Activated CD4-positive, alpha-beta memory T cell treated with anti-CD3 and anti-CD28 coated beads for 36 hours (primary cell): ENCODE measurements around the gene MAGEA9B. TPM values are rescaled to one million over a fixed set of nuclear protein-coding genes. Genes with fewer than 3 reads are reported as not detected.
"Not testable (repeated sequence)": the region's sequence is repeated elsewhere in the genome, so short reads cannot be mapped to it uniquely, and the experiment has no call there.

Experiments
- CTCF ChIA-PET: fragments of 350-600 bp; sonication (Branson Sonifier 250); formaldehyde crosslinking; loops from one replicate; lab custom pipeline; 2021; ENCODE audit warnings: antibody characterized with exemption, inconsistent platforms; lab: Charles Lee
- POLR2A ChIA-PET: fragments of 350-600 bp; sonication (Branson Sonifier 250); formaldehyde crosslinking; loops from one replicate; lab custom pipeline; 2021; ENCODE audit warnings: antibody characterized with exemption; lab: Charles Lee
- DNase-seq: peaks from one replicate; pipeline ENCODE4 v3.0.0-alpha.2; 2020
- H3K27ac Mint-ChIP-seq: one replicate; pipeline ENCODE4 v1.8.0; 2021; ENCODE audit warnings: mixed read lengths
- H3K27me3 Mint-ChIP-seq: one replicate; pipeline ENCODE4 v1.8.0; 2021; ENCODE audit warnings: mixed read lengths
- H3K36me3 Mint-ChIP-seq: one replicate; pipeline ENCODE4 v1.8.0; 2021; ENCODE audit warnings: mixed read lengths
- H3K4me1 Mint-ChIP-seq: one replicate; pipeline ENCODE4 v1.8.0; 2021; ENCODE audit warnings: low read depth, mixed read lengths
- H3K4me3 Mint-ChIP-seq: one replicate; pipeline ENCODE4 v1.8.0; 2021; ENCODE audit warnings: mild to moderate bottlenecking, mixed read lengths
- H3K9me3 Mint-ChIP-seq: one replicate; pipeline ENCODE4 v1.8.0; 2021; ENCODE audit warnings: mixed read lengths
- intact Hi-C: fragments of 100-400 bp; cut with micrococcal nuclease; formaldehyde crosslinking; loops from one replicate; pipeline ENCODE4 v1.15.1; 2023
- total RNA-seq, 2 experiments: library from RNA; stranded (reverse); gene quantifications; one replicate each; pipeline ENCODE4 v1.2.3, GENCODE V29; 2021

The MAGEA9B gene
- total RNA-seq, 2 experiments from 2014 or later = not detected

DNA sequence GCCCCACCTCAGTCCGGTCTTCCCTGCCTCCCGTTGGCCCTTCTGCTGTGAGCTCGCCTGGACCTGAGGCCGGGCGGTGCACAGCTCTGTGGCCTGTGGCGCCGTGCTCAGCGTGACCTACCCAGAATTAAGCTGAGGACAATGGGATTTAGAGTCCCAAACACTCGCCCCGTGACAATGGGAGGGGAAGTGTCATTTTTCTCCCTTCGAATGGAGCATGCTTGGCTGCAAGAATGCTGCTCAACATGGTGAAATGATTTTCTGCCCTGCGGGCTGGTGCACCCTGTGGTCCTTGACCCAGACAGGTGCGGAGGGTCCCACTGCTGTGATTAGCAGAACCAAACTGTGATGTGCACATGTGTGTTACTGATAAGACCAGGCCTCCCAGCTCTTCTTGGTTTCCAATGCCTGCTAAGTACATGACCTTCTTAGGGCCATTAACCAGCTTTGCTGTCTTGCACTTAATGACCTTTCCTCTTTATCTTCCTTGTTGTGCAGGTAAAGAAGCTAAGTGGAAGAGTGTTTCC, 45.7 kb downstream of the MAGEA9B start:
- DNase-seq = no peak
- H3K4me1 Mint-ChIP-seq = peaks cover 3% of the 10 kb centered on the region
- intact Hi-C loops = no loop called here
- H3K27ac Mint-ChIP-seq = peak overlapping the region; percentile 98
- ChIA-PET POLR2A (interaction anchor here (2.2 to 3.6 kb wide), 2 partner anchors 37 to 397 kb away, joined by 5 to 31 read pairs; partner anchors contain the start of genes EOLA2 and IDS), CTCF (interaction anchor here (0.6 to 1.1 kb wide), 3 partner anchors 11 to 29 kb away, joined by 3 to 4 read pairs (median 3); no protein-coding TSS in a partner anchor)
- no peaks in the 10 kb centered on the region for H3K27me3 Mint-ChIP-seq
- peak overlapping the region; percentile 86 for H3K4me3 Mint-ChIP-seq
- no peaks in the 10 kb centered on the region for H3K36me3 Mint-ChIP-seq
- H3K9me3 Mint-ChIP-seq = no peaks in the 10 kb centered on the region

DNA sequence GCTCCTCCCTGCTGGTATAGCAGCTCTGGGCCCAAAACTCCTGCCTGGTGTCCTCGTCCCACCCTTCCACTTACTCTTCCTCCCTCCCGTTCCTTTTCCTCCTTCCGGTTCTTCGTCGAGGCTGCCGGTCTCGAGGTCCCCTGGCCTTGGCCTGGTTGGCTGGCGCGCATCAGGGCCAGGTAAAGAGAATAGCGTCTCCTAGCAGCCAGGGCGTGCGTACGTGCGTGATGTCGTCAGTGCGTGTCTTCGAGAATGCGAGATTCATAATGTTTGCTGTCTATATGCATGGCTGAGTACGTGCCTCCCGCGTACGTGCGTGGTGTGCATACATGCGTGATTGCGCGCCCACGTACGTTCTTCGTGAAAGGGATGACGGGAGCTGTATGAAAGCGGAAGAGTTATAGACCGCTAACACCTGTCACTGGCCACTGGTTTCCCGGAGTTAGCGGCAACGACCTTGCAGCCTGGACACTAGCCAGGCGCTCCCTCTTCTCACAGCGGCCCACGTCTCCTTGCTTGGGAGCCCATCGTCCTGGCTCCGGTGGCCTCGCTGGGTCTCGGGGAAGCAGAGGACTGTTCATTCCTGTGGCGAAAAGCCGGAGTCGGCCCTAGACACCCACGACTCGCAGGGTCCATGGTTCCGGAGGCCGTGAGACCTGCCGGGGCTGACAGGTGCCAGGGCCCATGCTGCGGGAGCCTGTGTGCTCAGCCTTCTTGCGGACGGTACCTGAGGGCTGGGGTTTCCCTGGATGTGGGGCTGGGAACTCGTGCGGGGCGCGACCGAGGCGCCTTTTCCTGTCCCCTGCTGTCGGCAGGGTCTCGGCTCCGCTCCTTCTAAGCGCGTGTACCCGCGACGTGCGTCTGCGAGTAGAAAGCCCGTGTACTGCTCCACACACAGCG, 46.4 kb downstream of the MAGEA9B start, which contains the start of gene EOLA1:
Gene EOLA1 (plus strand): TSS at position 392 of the 900 bp plus-strand sequence. CDS start 4,619 bp downstream, outside the sequence.
- Mint-ChIP-seq H3K4me3 (peak within 1 kb of the TSS; percentile 86), H3K27ac (peak within 1 kb of the TSS; percentile 98), H3K36me3 (no peaks in the 10 kb centered on the region), H3K9me3 (no peaks in the 10 kb centered on the region), H3K27me3 (no peaks in the 10 kb centered on the region), H3K4me1 (peaks cover 3% of the 10 kb centered on the region)
- intact Hi-C loops = loop anchor here (1.0 kb wide), 1 partner anchor 37 kb away; no protein-coding TSS in a partner anchor
- ChIA-PET CTCF (interaction anchor here (0.6 to 2.6 kb wide), 9 partner anchors 10 to 107 kb away, joined by 3 to 16 read pairs (median 3); partner anchors contain the start of gene IDS), POLR2A (interaction anchor here (0.6 to 3.6 kb wide), 6 partner anchors 12 to 398 kb away, joined by 3 to 31 read pairs (median 4); partner anchors contain the start of genes EOLA2 and IDS)
- DNase-seq = peak; percentile 93

DNA sequence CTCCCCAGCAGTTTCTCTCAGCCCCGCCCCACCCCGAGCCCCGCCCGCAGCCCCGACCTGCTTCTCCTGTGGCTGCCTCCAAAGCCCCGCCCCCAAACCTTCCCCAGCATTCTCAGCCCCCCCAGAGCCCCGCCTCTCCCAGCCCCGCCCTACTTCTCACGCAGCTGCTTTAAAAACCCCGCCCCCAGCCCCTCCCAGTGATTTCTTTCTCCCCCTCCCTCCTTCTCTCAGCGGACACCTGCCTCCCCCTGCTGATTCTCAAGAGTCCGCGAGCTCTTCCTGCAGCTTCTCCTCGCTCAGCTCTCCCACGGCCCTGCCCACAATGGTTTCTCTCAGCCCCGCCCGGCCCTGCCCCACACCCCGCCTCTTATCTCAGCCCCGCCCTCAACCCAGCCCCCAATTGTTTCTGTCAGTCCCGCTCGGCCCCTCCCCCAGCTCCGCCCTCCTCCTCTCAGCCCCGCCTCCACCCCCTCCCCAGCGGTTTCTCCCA, 47.1 kb downstream of the MAGEA9B start:
- H3K27ac Mint-ChIP-seq = peak overlapping the region; percentile 98
- peak; percentile 93 for DNase-seq
- peak overlapping the region; percentile 86 for H3K4me3 Mint-ChIP-seq
- no peaks in the 10 kb centered on the region for H3K36me3 Mint-ChIP-seq
- peaks cover 3% of the 10 kb centered on the region for H3K4me1 Mint-ChIP-seq
- ChIA-PET POLR2A (interaction anchor here (0.7 to 3.6 kb wide), 5 partner anchors 12 to 398 kb away, joined by 3 to 31 read pairs (median 3); partner anchors contain the start of genes EOLA2 and IDS), CTCF (interaction anchor here (1.0 to 2.6 kb wide), 7 partner anchors 12 to 108 kb away, joined by 3 to 16 read pairs (median 3); partner anchors contain the start of gene IDS)
- no peaks in the 10 kb centered on the region for H3K9me3 Mint-ChIP-seq
- intact Hi-C loops = loop anchor here (1.0 kb wide), 1 partner anchor 36 kb away; no protein-coding TSS in a partner anchor
- no peaks in the 10 kb centered on the region for H3K27me3 Mint-ChIP-seq

DNA sequence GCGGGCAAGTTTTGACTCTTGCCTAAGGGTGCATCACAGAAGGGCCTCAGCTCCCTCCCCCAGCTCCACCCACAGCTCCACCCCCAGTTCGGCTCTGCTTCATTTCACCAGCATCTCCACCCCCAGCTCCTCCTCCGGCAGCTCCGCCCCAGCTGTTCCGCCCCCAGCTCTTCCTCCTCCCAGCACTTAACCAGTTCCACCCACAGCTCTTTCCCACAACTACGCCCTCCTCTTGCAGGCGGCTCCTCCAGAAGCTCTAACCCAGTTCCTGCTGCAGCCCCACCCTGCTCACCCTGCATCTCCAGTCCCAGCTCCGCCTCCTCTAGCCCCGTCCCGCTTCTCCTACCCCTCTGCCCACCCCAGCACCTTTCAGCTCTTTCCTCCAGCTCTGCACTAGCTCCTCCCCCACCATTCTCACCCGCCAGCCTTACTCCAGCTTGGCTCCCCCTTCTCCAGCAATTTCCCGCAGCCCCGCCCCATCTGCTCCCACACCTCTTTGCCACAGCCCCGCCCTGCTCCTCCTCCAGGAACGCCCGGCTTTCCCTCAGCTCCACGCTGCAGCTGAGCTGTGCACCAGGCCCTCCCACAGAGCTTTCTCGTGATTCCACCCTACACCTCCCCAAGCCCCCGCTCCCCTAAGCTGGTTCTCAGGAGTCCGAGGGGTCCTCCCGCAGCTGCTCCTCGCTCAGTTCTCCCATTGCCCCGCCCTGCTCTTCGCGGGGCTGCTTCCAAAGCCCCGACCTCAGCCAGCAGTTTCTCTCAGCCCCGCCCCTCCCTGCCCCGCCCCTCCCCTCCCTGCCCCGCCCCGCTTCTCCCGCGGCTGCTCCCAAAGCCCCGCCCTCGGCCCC, 47.8 kb downstream of the MAGEA9B start:
- Mint-ChIP-seq H3K27ac (peak overlapping the region; percentile 85), H3K36me3 (no peaks in the 10 kb centered on the region), H3K9me3 (no peaks in the 10 kb centered on the region), H3K4me3 (peak overlapping the region; percentile 80), H3K4me1 (peaks cover 3% of the 10 kb centered on the region), H3K27me3 (no peaks in the 10 kb centered on the region)
- ChIA-PET CTCF (interaction anchor here (0.8 to 2.6 kb wide), 7 partner anchors 12 to 53 kb away, joined by 3 to 16 read pairs (median 3); partner anchors contain the start of gene IDS), POLR2A (interaction anchor here (1.1 to 3.6 kb wide), 3 partner anchors 34 to 399 kb away, joined by 3 to 31 read pairs (median 5); partner anchors contain the start of genes EOLA2 and IDS)
- intact Hi-C loops = loop anchor here (1.0 kb wide), 2 partner anchors 12 to 35 kb away; no protein-coding TSS in a partner anchor
- peak; percentile 93 for DNase-seq

DNA sequence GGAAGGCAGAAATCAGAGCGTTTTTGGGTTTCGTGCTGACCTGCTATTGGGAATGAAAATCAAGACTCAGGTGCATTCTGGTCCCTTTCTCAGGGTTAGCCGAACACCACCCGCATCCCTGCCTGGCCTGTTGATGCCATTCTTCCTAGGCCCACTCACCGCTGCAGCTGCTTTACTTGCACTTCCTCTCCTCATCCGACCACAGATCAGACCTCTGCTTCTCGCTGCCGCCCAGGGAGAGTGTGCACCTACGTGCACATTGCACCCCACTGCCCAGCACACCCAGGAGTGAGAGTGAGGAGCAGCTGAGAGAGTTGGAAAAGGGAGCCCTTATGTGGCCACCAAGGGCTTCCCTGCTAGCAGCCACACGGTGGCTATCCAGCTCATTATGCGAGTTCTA, 49.8 kb downstream of the MAGEA9B start:
- intact Hi-C loops, H3K9me3 Mint-ChIP-seq, POLR2A ChIA-PET, H3K27me3 Mint-ChIP-seq, CTCF ChIA-PET, DNase-seq, H3K36me3 Mint-ChIP-seq, H3K4me3 Mint-ChIP-seq, H3K27ac Mint-ChIP-seq, H3K4me1 Mint-ChIP-seq: not testable (repeated sequence)

DNA sequence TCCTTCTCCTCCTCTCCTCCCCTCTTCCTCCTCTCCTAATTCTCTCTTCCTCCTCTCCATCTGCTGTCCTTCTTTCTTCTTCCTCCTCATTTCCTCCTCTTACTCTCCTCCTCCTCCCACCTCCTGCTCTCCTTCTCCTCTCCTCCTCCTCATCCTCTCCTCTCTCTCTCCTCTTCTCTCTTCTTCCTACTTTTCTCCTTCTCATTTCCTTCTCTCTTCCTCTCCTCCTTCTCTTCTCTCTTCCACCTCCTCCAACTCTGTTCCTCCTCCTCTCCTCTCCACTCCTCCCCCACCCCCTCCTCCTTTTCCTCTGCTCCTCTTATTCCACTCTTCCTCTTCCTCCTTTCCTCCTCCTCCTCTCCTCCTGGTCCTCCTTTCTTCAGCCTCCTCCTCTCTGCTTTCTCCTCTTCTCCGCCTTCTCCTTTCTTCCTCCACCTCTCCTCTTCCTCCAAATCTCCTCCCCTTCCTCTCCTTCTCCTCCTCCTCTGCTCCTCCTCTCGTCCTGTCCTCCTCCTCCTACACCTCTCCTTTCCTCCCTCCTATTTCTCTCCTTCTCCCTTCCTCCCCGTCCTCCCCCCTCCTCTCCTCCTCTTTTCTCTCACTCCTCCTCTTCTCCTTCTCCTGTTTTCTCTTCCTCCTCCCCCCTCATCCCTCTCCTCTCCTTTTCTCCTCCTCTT, 52.2 kb downstream of the MAGEA9B start:
- intact Hi-C loops, H3K4me3 Mint-ChIP-seq, POLR2A ChIA-PET, DNase-seq, H3K27me3 Mint-ChIP-seq, H3K9me3 Mint-ChIP-seq, CTCF ChIA-PET, H3K27ac Mint-ChIP-seq, H3K36me3 Mint-ChIP-seq: not testable (repeated sequence)
- H3K4me1 Mint-ChIP-seq = peaks cover 24% of the 10 kb centered on the region

DNA sequence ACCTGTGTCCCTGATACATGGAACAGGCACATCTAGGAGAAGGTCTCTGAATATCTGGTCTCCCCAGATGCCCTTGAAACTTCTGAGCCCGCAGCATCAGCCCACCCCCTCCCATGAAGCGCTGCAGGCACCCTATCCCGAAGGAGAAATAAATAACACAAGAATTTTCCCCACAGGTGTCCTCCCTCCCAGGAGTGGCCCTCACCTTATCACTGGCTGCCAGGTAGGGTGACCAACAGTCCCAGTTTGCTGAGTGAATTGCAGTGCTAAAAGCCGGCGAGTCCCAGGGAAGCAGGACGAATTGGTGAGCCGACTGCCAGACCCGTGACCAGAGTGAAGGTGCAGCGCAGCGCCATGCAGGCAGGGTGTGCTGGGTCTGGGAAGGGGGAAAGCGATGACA, 53.3 kb downstream of the MAGEA9B start:
- POLR2A ChIA-PET, DNase-seq, H3K36me3 Mint-ChIP-seq, H3K27ac Mint-ChIP-seq, H3K4me3 Mint-ChIP-seq, CTCF ChIA-PET, H3K9me3 Mint-ChIP-seq, H3K27me3 Mint-ChIP-seq, intact Hi-C loops: not testable (repeated sequence)
- H3K4me1 Mint-ChIP-seq = peaks cover 23% of the 10 kb centered on the region

DNA sequence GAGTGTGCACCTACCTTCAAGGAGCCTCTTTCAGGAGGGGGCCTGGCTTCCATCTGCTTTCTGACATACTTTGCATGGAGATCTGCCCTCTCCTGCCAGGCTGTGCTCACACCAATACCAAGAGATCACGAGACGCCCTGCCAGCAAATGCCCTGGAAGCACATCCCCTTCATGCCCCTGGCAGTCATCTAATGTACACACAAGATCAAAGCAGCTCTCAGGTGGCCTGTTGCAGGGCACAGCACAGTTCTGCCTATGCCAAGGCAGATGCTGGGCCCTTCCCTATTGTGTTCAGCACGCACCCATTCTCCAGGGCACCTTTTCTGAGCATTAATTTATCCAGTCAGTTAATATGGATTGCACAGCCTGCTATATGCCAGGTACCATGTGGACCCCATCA, 54.4 kb downstream of the MAGEA9B start:
- H3K27me3 Mint-ChIP-seq, H3K4me3 Mint-ChIP-seq, H3K27ac Mint-ChIP-seq, CTCF ChIA-PET, H3K36me3 Mint-ChIP-seq, DNase-seq, POLR2A ChIA-PET, H3K9me3 Mint-ChIP-seq, intact Hi-C loops: not testable (repeated sequence)
- H3K4me1 Mint-ChIP-seq = peaks cover 21% of the 10 kb centered on the region
